NCI-H1417 (cell line): ENCODE data around the gene DPP10.
"Not testable (repeated sequence)": the region's sequence is repeated elsewhere in the genome, so short reads cannot be mapped to it uniquely, and the experiment has no call there.

Experiments
- DNase-seq, 3 experiments: peaks; one replicate each; lab custom pipeline; 2025; lab: John Stamatoyannopoulos, UW

DPP10 gene

DNA sequence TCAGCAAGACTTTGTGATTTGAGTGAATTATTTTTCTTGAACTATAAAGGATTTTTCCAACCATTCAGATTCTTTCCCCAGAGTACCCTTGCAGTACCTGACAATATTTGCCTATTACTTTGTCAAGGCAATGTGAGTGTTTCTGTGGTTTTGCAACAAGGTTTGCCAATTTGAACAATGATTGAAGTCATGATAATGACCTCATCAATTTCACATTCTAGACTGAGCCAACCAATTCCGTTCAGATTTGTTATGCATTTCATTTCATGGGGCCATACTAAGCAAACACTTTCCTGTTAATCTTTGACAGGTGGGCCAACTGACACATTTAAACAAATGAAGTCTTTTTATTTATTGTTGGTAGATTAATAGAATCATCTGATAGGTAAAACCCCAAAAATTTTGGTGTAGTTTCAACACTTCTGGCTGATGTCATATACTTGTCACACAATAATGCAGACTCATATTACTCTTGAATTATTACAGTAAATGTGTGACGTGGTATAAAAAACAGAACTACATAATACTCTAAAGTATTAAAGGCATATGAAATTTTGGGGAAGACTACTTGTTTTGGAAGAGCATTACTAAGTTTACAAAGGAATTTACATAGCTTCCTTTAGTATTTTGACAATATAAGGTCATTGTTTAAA, 526.4 kb downstream of the DPP10 start:
- no peak for DNase-seq

DNA sequence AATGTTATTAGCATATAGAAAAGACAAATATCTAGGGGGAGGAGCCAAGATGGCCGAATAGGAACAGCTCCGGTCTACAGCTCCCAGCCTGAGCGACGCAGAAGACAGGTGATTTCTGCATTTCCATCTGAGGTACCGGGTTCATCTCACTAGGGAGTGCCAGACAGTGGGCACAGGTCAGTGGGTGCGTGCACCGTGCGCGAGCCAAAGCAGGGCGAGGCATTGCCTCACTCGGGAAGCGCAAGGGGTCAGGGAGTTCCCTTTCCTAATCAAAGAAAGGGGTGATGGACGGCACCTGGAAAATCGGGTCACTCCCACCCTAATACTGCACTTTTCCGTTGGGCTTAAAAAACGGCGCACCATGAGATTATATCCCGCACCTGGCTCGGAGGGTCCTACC, 561.9 kb downstream of the DPP10 start:
- not testable (repeated sequence) for DNase-seq

- no peak for DNase-seq
These were observed 569.3 kb downstream of the DPP10 start for GRCh38 chr2:115011721-115012120.

DNA sequence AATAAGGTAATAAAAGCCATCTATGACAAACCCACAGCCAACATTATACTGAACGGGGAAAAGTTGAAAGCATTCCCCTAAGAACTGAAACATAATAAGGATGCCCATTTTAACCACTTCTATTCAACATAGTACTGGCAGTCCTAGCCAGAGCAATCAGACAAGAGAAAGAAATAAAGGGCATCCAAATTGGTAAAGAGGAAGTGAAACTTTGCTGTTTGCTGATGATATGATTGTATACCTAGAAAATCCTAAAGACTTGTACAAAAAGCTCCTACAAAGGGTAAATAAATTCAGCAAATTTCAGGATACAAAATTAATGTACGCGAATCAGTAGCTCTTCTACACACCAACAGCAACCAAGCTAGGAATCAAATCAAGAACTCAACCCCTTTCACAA, 579.6 kb downstream of the DPP10 start:
- not testable (repeated sequence) for DNase-seq

DNA sequence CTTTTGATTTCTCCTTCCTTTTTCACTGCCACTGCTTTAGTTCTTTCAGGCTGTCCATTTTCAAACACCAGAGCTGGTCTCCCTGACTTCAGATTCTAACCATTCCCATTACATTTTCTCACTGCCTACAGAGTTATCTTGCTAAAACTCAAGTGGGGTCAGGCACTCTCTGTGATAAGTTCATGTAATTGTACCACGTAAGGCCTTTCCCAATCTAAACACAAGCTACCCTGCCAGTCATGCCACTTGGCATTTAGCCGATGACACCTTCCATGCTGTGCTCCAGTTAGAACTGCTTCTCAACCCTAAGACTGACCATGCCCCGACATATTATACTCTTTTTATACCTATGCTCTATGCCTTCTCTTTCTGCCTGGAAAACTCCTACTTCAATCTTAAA, 592.4 kb downstream of the DPP10 start:
- no peak for DNase-seq

DNA sequence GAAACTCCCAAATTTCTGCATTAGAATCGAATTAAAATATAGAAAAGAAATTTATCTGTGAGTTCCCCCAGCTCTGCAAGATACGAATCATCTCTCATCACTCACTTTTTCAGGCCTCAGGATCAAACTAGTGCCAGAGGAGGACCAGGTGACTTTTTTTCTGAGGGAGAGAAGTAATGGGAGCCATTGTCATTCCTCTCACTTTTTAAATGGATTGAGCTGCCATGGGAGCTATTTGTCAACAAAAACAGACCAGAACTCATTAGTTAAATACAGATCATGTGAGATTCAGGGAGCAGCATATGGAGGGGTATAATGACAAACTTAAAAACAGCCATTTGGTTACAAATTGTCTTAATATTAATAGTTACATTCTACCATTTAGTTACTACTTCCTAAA, 594.4 kb downstream of the DPP10 start:
- DNase-seq, result no peak

GRCh38 chr2:115057473-115057872, 615.0 kb downstream of the DPP10 start:
- DNase-seq, result no peak

DNA sequence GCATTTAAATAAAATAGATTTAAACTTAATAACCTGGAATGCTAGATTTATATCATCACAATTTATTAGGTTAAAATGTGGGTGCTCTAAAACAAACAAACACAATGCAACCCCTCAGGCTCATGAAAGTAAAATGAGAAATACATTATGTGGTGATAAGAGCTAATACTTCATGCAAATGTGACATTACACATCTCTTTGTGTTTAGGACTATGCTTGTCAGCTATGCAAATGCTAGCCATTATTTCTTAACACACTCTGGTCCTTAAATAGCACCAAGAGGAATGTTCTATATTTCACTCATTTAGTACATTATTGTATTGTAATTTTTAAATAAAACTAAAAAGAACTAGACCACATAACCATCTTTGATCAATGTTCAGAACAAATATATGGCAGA, 627.6 kb downstream of the DPP10 start:
- no peak for DNase-seq

DNA sequence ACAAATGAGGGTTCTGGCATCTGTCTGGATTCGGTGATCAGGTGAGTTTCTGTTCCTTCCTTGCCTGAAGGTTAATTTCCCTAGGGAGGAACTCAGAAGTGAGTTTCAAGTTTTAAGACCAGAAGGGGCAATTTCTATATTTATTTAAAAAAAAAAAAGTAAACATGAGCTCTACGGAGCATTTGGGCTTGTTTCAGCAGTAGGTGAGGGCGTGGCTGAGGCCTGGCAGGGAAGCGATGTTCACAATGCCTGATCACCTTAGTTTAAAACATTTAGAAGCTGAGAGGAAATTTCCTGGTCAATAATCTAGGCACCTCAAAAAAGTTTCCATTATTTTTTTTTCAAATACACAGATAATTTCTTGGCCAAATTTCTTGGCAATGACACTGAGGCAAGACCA, 629.1 kb downstream of the DPP10 start:
- DNase-seq, result no peak

GRCh38 chr2:115075800-115076199, 633.4 kb downstream of the DPP10 start:
- peak in 1 of 3 experiments; percentile 7 for DNase-seq

DNA sequence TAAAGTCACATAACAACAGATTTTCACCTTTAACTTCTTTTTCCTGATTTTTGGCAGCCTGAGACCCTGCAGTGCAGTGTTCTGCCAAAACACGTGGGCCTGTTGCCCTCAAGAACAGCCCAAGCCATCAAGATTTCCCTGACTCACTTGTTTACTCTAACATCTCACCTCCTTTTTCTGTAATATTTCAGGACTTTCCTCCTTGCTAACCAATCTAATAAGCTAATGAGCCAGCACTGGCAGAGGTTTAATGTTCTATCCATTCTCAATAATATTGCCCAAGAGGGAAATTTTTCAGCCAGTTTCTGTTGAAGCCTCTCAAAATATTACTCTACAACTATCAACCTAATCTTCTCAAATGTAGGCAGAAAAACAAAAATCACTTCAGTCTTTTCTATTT, 635.2 kb downstream of the DPP10 start:
- no peak for DNase-seq

GRCh38 chr2:115083225-115083624, 640.8 kb downstream of the DPP10 start:
- peak in 1 of 3 experiments; percentile 12 for DNase-seq

DNA sequence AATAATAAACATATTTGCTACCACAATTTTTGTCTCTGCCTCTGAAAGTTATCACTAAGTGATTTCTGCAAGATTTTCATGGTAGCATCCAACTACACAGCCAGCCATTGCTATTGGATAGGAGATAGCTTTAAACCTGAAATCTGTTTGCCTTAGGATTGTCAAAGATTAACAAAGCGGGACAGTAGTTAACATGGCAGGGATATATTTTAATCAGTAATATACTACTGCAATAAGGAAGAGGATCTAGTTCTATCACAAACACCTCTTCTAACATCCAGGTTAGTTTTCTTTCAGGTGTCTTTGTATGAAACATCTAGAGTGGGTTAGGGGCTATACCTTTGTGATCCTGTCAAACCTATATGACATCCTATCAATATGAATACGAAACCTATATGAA, 641.3 kb downstream of the DPP10 start:
- DNase-seq, result no peak

GRCh38 chr2:115084446-115084845, 642.0 kb downstream of the DPP10 start:
- no peak for DNase-seq

DNA sequence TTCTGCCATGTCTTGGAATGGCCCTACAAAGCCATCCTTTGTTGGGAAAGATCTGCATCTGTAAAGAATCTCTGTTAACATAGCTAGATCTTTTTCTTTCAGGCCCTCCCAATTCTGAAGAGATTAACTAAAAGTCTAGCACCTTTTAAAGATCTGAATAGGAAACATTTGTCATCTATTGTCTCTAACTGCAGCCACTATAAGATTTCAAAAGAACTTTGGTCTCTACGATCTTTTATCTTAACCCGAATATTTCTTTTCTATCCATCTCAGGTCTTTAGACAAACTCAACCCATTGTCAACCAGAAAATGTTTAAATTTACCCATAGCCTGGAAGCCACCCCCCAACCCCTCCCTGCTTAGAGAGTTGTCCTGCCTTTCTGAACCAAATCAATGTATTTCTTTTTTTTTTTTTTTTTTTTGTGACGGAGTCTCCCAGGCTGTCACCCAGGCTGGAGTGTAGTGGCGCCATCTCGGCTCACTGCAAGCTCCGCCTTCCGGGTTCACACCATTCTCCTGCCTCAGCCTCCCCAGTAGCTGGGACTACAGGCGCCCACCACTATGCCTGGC, 643.7 kb downstream of the DPP10 start:
- not testable (repeated sequence) for DNase-seq

DNA sequence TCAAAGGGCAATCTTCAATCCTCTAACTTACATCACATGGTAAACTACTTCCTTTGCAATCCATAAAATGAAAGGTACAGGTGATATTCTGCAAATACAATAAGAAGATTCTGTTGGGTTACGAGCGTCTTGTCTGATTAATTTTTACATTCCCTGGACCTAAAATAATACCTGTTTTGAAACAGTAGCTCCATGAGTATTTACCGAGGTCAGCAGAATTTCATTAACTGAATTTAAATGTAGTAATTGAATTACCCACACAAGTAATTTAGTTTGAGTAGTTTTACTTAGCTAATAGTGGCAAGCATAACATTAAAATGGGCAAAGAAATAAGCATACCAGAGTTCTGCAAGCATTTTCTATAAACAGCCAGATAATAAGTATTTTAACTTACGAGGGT, 652.0 kb downstream of the DPP10 start:
- no peak for DNase-seq

GRCh38 chr2:115105966-115106365, 663.5 kb downstream of the DPP10 start:
- no peak for DNase-seq

DNA sequence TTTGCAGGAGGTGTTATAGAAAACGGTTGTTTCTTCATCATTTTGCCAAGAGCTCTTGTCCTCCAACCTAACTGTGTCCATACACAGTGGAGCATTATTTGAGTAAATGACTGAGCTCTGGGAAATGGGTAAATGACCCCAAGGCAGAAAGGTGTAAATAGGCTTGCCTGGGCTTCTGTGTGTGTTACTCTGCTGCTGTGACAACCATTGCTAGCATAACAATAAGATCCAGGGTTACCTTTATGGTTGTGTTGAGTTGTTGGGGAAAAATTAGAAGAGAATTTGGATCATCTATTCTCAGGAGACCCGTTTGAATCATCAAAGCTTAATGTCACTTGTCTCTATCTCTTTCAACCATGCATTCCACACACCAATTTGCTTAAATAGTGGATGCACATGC, 672.7 kb downstream of the DPP10 start:
- DNase-seq, result peak in 1 of 3 experiments; percentile 5

DNA sequence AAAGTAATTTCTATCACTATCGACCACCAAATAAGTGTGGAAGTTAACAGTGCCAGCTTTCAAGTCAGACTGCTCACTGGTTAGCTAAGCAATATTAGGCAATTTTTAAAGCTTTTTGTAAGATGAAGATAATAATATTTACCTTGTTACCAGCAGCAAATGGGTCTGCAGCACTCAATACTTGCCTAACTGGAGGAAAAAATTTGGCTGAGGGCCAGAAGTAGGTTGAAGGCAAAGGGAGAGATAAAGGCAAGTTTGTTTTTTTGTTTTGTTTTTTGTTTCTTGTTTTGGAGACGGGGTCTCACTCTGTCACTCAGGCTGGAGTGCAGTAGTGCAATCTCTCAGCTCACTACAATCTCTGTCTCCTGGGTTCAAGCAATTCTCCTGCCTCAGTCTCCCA, 675.9 kb downstream of the DPP10 start:
- DNase-seq, result no peak

DNA sequence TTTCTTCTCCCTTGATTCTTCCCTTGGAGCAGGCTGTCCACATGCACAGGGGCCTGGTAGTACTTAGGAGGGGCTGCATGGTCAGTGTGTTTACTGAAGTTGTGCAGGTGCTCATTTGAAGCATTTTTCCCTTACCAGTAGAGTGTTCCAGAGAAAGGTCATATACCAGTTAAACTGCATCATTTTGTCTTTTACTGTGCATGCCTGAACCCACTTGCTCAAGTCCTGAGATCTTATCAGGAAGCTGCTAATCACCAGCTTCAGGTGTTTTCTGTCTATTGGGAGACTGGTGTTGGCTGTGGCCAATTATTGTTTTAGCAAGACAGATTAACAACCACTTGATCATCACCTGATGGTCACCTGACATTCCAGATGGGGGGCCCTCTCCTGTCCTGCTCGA, 676.6 kb downstream of the DPP10 start:
- DNase-seq, result no peak

DNA sequence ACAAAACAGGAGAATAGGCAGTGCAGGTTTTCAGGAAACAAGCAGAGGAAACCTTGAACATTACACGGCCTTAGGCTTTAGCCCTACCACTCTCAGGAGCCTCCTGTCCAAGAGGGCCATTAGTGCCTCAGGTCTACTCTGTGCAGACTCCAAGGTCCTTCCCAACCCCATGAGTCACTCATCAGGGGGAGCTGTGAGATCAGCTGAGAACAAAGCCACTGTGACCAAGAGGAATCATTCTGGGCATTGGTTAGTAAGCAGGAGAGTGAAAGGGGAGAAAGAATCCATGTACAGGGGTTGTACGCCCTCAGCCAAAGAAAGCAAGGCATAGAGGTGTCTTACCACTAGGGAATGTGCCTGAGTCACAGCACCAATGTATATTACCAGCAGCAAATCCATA, 680.3 kb downstream of the DPP10 start:
- DNase-seq, result no peak

DNA sequence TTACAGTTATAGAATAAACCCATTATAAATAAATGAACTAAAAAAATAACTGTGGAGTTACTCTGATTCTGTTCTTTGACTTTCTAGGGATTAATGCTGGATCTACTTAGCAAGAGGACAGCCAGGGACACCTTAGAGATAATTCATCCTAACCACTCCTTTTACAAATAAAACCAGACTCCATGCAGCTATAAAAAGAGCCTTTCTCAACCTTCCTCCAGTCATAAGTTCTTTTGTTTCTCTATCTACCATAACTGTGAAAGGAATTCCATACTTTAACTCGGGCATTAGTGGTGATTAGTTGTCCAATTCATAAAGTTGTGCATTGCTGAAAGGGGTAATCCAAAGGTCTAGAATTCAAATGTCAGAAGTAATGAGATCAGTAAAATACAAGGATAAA, 682.4 kb downstream of the DPP10 start:
- DNase-seq, result no peak

DNA sequence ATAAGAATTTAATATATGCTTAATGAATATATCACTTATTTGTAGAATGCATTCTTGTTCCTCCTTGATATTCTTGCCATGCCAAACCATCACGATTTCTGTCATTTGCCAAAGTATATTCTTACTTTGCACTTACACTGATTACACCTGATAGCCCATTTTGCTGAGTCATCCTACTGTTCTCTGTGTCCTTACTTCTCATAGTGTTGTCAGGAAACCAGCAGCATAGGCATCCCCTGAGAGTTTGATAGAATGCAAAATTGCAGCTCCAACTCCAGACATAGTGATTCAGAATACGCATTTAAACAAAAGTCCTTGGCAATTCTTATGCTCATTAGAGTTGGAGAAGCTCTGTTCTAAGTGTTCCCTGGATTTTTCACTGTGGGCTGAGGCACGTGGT, 687.1 kb downstream of the DPP10 start:
- no peak for DNase-seq

GRCh38 chr2:115160531-115161080, 718.2 kb downstream of the DPP10 start:
- peak in 2 of 3 experiments; percentile 59 to 69 for DNase-seq
